Breast epithelium (tissue), 4 donors: ENCODE results near the gene SCN10A. TPM values are rescaled to one million over a fixed set of nuclear protein-coding genes. Genes with fewer than 3 reads are reported as not detected.

Experiments
- DNase-seq, 2 donors: peaks; one replicate each; pipeline ENCODE4 v3.0.0-alpha.2; 2019; ENCODE audit warnings: low spot score in 2 of 2
- H3K27ac ChIP-seq, 2 donors: fragments of 200-600 bp; sonication (generic) in 1 of 2; one replicate each; pipeline ENCODE4 v1.5.1; 2016 to 2019; ENCODE audit warnings: mild to moderate bottlenecking in 1 of 2
- H3K27me3 ChIP-seq, 2 donors: fragments of 200-600 bp; sonication (generic) in 1 of 2; one replicate each; pipeline versions ENCODE4 v1.5.1 to v1.6.0; 2017 to 2019; ENCODE audit warnings: control low read depth in 1 of 2, mild to moderate bottlenecking in 1 of 2
- H3K36me3 ChIP-seq: fragments of 200-600 bp; one replicate; pipeline ENCODE4 v1.5.1; 2019
- H3K4me1 ChIP-seq, 2 donors: fragments of 200-600 bp; sonication (generic); one replicate each; pipeline ENCODE4 v1.5.1; 2016 to 2019; ENCODE audit warnings: control low read depth in 1 of 2
- H3K4me3 ChIP-seq, 3 donors: fragments of 200-600 bp; sonication (generic); 1 replicate in 2 of 3; 2 replicates in 1 of 3; pipeline ENCODE4 v1.5.1; 2016 to 2019; ENCODE audit warnings: mild to moderate bottlenecking in 3 of 3, moderate library complexity in 2 of 3
- H3K9me3 ChIP-seq, 2 donors: fragments of 200-600 bp; sonication (generic) in 1 of 2; one replicate each; pipeline ENCODE4 v1.5.1; 2016 to 2019; ENCODE audit warnings: control low read depth in 1 of 2
- CTCF ChIP-seq, 3 donors: fragments of 450-650 bp; IDR thresholded peaks; one replicate each; pipeline ENCODE4 v1.5.1; 2016 to 2017; ENCODE audit warnings: antibody characterized with exemption in 3 of 3, mild to moderate bottlenecking in 3 of 3, moderate library complexity in 3 of 3
- POLR2A ChIP-seq: fragments of 450-650 bp; IDR thresholded peaks from one replicate; pipeline ENCODE4 v1.6.1; 2016; ENCODE audit warnings: antibody characterized with exemption, mild to moderate bottlenecking, moderate library complexity
- POLR2AphosphoS5 ChIP-seq, 3 donors: sonication (generic); formaldehyde crosslinking; IDR thresholded peaks; one replicate each; pipeline ENCODE4 v1.6.1; 2017; ENCODE audit warnings: antibody characterized with exemption in 3 of 3
- intact Hi-C: fragments of 100-400 bp; cut with DNase I; formaldehyde crosslinking; loops from one replicate; pipeline ENCODE4 v1.15.1; 2023; ENCODE audit warnings: low total_unique reads
- total RNA-seq, 3 donors: library from RNA; depleted of rRNA; stranded (reverse); fragments of >200 nt; gene quantifications; one replicate each; pipeline ENCODE4 v1.1.0, GENCODE V29; 2016

SCN10A gene
- total RNA-seq, 3 donors from 2014 or later = not detected

- intact Hi-C loops = loop anchor here (5.0 kb wide), 1 partner anchor 1176 kb away; no protein-coding TSS in a partner anchor
- no peaks in the 10 kb centered on the region for H3K4me1 ChIP-seq
- H3K27ac ChIP-seq = no peak overlapping the region
- no peaks in the 10 kb centered on the region for H3K9me3 ChIP-seq
- H3K4me3 ChIP-seq = no peak overlapping the region
- no peak for DNase-seq
- no peaks in the 10 kb centered on the region for H3K36me3 ChIP-seq
- TF ChIP-seq POLR2AphosphoS5 (IDR thresholded peaks at IDR 0.05) = no peak
- TF ChIP-seq CTCF (IDR thresholded peaks at IDR 0.05) = no peak
- no peak for TF ChIP-seq POLR2A
- H3K27me3 ChIP-seq = peaks cover 0 to 6% of the 10 kb centered on the region in 2 donors
Measured at GRCh38 chr3:38726751-38727150, 89.3 kb downstream of the SCN10A start.

- peaks cover 0 to 6% of the 10 kb centered on the region in 2 donors for H3K27me3 ChIP-seq
- H3K36me3 ChIP-seq = no peaks in the 10 kb centered on the region
- H3K4me3 ChIP-seq = no peak overlapping the region
- H3K27ac ChIP-seq = no peak overlapping the region
- intact Hi-C loops = loop anchor here (5.0 kb wide), 1 partner anchor 1176 kb away; no protein-coding TSS in a partner anchor
- no peaks in the 10 kb centered on the region for H3K9me3 ChIP-seq
- H3K4me1 ChIP-seq = no peaks in the 10 kb centered on the region
- TF ChIP-seq POLR2A = no peak
- TF ChIP-seq CTCF (IDR thresholded peaks at IDR 0.05) = no peak
- no peak for TF ChIP-seq POLR2AphosphoS5 (IDR thresholded peaks at IDR 0.05)
- DNase-seq = no peak
Measured at GRCh38 chr3:38725726-38726419, 90.1 kb downstream of the SCN10A start.

DNA sequence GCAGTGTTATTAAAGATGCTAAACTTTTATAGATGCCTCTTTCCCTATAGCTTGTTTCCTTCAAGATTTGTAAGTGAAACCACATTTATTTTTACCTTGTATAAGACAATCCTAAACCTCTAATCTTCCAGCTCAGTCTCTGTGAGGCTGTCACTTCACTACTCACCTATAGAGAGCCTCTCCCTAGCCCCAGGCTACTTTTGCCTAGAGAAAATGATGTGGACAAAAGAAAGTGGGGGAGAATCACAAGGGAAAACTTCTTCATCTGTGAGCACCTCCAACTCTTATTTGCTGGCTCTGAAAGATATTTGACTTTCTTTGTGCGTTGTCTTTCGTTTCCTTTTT is 91.7 kb downstream of the SCN10A start:
- Histone ChIP-seq H3K36me3 (no peaks in the 10 kb centered on the region), H3K9me3 (no peaks in the 10 kb centered on the region), H3K27me3 (peaks cover 0 to 6% of the 10 kb centered on the region in 2 donors), H3K27ac (no peak overlapping the region), H3K4me1 (no peaks in the 10 kb centered on the region), H3K4me3 (no peak overlapping the region)
- DNase-seq = no peak
- TF ChIP-seq POLR2AphosphoS5 (IDR thresholded peaks at IDR 0.05) (no peak), CTCF (IDR thresholded peaks at IDR 0.05) (no peak), POLR2A (no peak)
- intact Hi-C loops = no loop called here

DNA sequence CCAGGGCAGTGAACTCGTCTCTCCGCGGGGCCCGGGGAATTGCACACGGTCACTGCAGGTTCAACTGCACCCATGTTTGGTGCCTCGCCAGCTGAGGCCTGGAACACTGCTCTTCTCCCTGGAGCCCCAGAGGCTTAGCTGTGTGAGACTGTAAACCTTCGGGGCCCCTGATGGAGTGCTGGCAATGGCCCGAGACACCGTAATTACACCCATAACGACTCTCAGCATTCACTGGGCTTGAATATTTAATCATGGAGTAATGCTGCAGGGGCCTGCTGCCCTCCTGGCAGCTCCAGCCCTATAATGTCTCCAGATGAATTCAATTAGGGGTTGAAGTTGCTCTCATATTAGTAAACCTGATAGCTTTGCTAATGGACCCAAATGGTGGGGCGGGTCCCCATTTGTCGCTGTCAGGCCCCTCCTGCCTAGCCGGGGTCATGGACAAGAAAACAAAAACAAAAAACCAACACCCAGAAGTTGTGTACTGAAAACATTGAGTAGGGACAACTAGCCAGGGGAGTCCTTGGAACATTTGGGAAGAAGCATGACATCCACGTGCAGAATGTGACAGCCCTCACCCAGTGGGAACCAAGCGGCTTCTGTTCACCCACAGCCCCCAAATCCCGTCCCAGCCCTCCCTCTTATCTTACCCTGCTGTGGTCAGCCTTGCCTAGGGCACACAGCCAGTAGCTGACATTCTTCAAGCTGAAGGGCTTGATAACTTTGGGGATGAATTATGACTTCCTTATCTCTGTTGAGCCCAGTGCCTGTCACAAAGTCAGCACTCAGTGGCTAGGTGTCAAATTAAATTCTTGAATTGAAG is 92.2 kb downstream of the SCN10A start:
- TF ChIP-seq POLR2A (no peak), POLR2AphosphoS5 (IDR thresholded peaks at IDR 0.05) (no peak), CTCF (IDR thresholded peaks at IDR 0.05) (no peak)
- peaks cover 0 to 6% of the 10 kb centered on the region in 2 donors for H3K27me3 ChIP-seq
- H3K36me3 ChIP-seq = no peaks in the 10 kb centered on the region
- DNase-seq = no peak
- no peak overlapping the region for H3K27ac ChIP-seq
- intact Hi-C loops = no loop called here
- H3K4me1 ChIP-seq = no peaks in the 10 kb centered on the region
- no peak overlapping the region for H3K4me3 ChIP-seq
- H3K9me3 ChIP-seq = no peaks in the 10 kb centered on the region
